H7 (cell line): ENCODE data around the gene ACIN1. TPM values are rescaled to one million over a fixed set of nuclear protein-coding genes. Genes with fewer than 3 reads are reported as not detected.
A peak's percentile ranks its signal among the peaks of the same experiment; 100 is the strongest.

Source experiments
- DNase-seq: peaks from one replicate; pipeline ENCODE4 v3.0.0; 2012
- H3K27me3 ChIP-seq: 2 replicates; pipeline ENCODE4 v1.6.0; 2011; ENCODE audit warnings: mild to moderate bottlenecking, low read length; ENCODE audit not compliant: control insufficient read depth, insufficient read depth
- H3K36me3 ChIP-seq: replicated peaks from 2 replicates; pipeline ENCODE4 v1.5.1; 2011; ENCODE audit warnings: low read length; ENCODE audit not compliant: control insufficient read depth, insufficient read depth
- H3K4me3 ChIP-seq: 2 replicates; pipeline ENCODE4 v1.5.1; 2011; ENCODE audit warnings: low read depth, mild to moderate bottlenecking, control low read depth, low read length, moderate library complexity; ENCODE audit not compliant: insufficient read depth
- total RNA-seq: library from RNA; depleted of rRNA; stranded (reverse); fragments of >200 nt; shearing (Covaris generic); gene quantifications from 2 replicates; pipeline ENCODE4 v1.2.3, GENCODE V29; 2014; rRNA removed

The ACIN1 gene
- total RNA-seq, 1 experiment from 2014 or later, result 89.5 TPM

GRCh38 chr14:23009483-23009938 is 85.4 kb downstream of the ACIN1 start:
- no peaks in the 10 kb centered on the region for H3K36me3 ChIP-seq
- no peak for DNase-seq
- H3K27me3 ChIP-seq, result no peaks in the 10 kb centered on the region
- peak overlapping the region; percentile 23 for H3K4me3 ChIP-seq

GRCh38 chr14:23008831-23009230 is 86.1 kb downstream of the ACIN1 start:
- no peaks in the 10 kb centered on the region for H3K36me3 ChIP-seq
- no peaks in the 10 kb centered on the region for H3K27me3 ChIP-seq
- no peak for DNase-seq
- H3K4me3 ChIP-seq, result no peak overlapping the region

Other genes with a start within 250 kb of the ACIN1 start
- gene LRP10, start 223.4 kb downstream of the ACIN1 start, total RNA-seq, result 9.5 and 19.3 TPM in 2 replicates
- gene REM2, start 211.9 kb downstream of the ACIN1 start, total RNA-seq, result 0.33 and 0.73 TPM in 2 replicates
- 41.9 and 45.0 TPM in 2 replicates for gene RBM23, start 176.0 kb downstream of the ACIN1 start, total RNA-seq
- 86.7 and 114 TPM in 2 replicates for gene PRMT5, start 165.8 kb downstream of the ACIN1 start, total RNA-seq
- gene HAUS4, start 138.0 kb downstream of the ACIN1 start, total RNA-seq, result 96.5 and 104 TPM in 2 replicates
- gene AJUBA, start 112.6 kb downstream of the ACIN1 start, total RNA-seq, result 27.0 and 27.5 TPM in 2 replicates
- 13.2 and 16.9 TPM in 2 replicates for gene C14orf93, start 85.0 kb downstream of the ACIN1 start, total RNA-seq
- 262 and 328 TPM in 2 replicates for gene PSMB5, start 60.2 kb downstream of the ACIN1 start, total RNA-seq
- not detected in 2 replicates for gene PSMB11, start 52.9 kb downstream of the ACIN1 start, total RNA-seq
- gene CDH24, start 37.6 kb downstream of the ACIN1 start, total RNA-seq, result 9.7 and 12.3 TPM in 2 replicates
- 73.7 and 97.8 TPM in 2 replicates for gene C14orf119, start 369 bp upstream of the ACIN1 start, total RNA-seq
- 0.42 TPM in 1 of 2 replicates, not detected in the other for gene CIROP, start 9.9 kb upstream of the ACIN1 start, total RNA-seq
- gene CEBPE, start 24.1 kb upstream of the ACIN1 start, total RNA-seq, result 0.44 TPM in 1 of 2 replicates, not detected in the other
- gene SLC7A8, start 88.5 kb upstream of the ACIN1 start, total RNA-seq, result 66.7 and 79.1 TPM in 2 replicates
- 0.24 TPM in 1 of 2 replicates, not detected in the other for gene RNF212B, start 142.8 kb upstream of the ACIN1 start, total RNA-seq
- gene HOMEZ, start 191.0 kb upstream of the ACIN1 start, total RNA-seq, result 5.9 and 7.8 TPM in 2 replicates
- gene PPP1R3E, start 207.7 kb upstream of the ACIN1 start, total RNA-seq, result 1.0 and 2.0 TPM in 2 replicates
- gene BCL2L2, start 211.7 kb upstream of the ACIN1 start, total RNA-seq, result 8.8 and 14.2 TPM in 2 replicates
- 143 and 174 TPM in 2 replicates for gene PABPN1, start 226.3 kb upstream of the ACIN1 start, total RNA-seq